GM12864 (cell line): Measurements from ENCODE around the gene RPL39L.

ENCODE experiments used
- DNase-seq: peaks from one replicate; pipeline ENCODE4 v3.0.0-alpha.2; 2011; ENCODE audit warnings: low read depth
- H3K4me3 ChIP-seq: 2 replicates; pipeline ENCODE4 v1.5.1; 2011; ENCODE audit warnings: mild to moderate bottlenecking, low read depth, low read length, control low read depth
- CTCF ChIP-seq: IDR thresholded peaks from 2 replicates; pipeline ENCODE4 v1.5.1; 2011; ENCODE audit warnings: low read depth, mild to moderate bottlenecking, moderate library complexity, low read length, control low read depth, inconsistent platforms; ENCODE audit errors: missing control alignments

Gene RPL39L

GRCh38 chr3:187077537-187077936 lies 61.8 kb downstream of the RPL39L start:
- TF ChIP-seq CTCF = no peak
- H3K4me3 ChIP-seq = no peak overlapping the region
- DNase-seq = no peak

GRCh38 chr3:187077085-187077484 lies 62.2 kb downstream of the RPL39L start:
- TF ChIP-seq CTCF = no peak
- no peak overlapping the region for H3K4me3 ChIP-seq
- no peak for DNase-seq

GRCh38 chr3:187076297-187076696 lies 63.0 kb downstream of the RPL39L start:
- no peak for TF ChIP-seq CTCF
- no peak overlapping the region for H3K4me3 ChIP-seq
- no peak for DNase-seq

- DNase-seq = no peak
- H3K4me3 ChIP-seq = no peak overlapping the region
- no peak for TF ChIP-seq CTCF
These were observed 64.5 kb downstream of the RPL39L start for GRCh38 chr3:187074846-187075245.

GRCh38 chr3:187073581-187074098 lies 65.7 kb downstream of the RPL39L start:
- no peak for TF ChIP-seq CTCF
- no peak overlapping the region for H3K4me3 ChIP-seq
- DNase-seq = no peak

GRCh38 chr3:187072511-187072910 lies 66.8 kb downstream of the RPL39L start:
- DNase-seq = no peak
- no peak for TF ChIP-seq CTCF
- no peak overlapping the region for H3K4me3 ChIP-seq

GRCh38 chr3:187072102-187072501 lies 67.2 kb downstream of the RPL39L start:
- DNase-seq = no peak
- TF ChIP-seq CTCF = peak; percentile 12
- H3K4me3 ChIP-seq = no peak overlapping the region
